WTC11 (cell line): ENCODE results near the gene CHAC1. TPM values are rescaled to one million over a fixed set of nuclear protein-coding genes. Genes with fewer than 3 reads are reported as not detected.

Experiments
- ATAC-seq: fragments of 200-7000 bp; cut with Tn5 transposase; 2 replicates; pipeline ENCODE4 v1.10.0; 2021; ENCODE audit warnings: mild to moderate bottlenecking, moderate library complexity
- CTCF ChIA-PET: fragments of 300-600 bp; sonication (Branson Sonifier 250); formaldehyde crosslinking; loops from one replicate; lab custom pipeline; 2021; ENCODE audit warnings: antibody characterized with exemption; lab: Charles Lee
- POLR2A ChIA-PET: fragments of 350-600 bp; sonication (Branson Sonifier 250); formaldehyde crosslinking; loops from one replicate; lab custom pipeline; 2021; ENCODE audit warnings: antibody characterized with exemption; lab: Charles Lee
- DNase-seq: peaks from one replicate; pipeline ENCODE4 v3.0.0; 2021; ENCODE audit warnings: low spot score
- H3K27ac Mint-ChIP-seq: 2 replicates; pipeline ENCODE4 v1.8.0; 2021; ENCODE audit warnings: mixed read lengths
- H3K27me3 Mint-ChIP-seq: 2 replicates; pipeline ENCODE4 v1.8.0; 2021; ENCODE audit warnings: low read depth, mild to moderate bottlenecking, moderate library complexity, mixed read lengths
- H3K36me3 Mint-ChIP-seq: 2 replicates; pipeline ENCODE4 v1.8.0; 2021; ENCODE audit warnings: mixed read lengths
- H3K4me1 Mint-ChIP-seq: 2 replicates; pipeline ENCODE4 v1.8.0; 2022; ENCODE audit warnings: mixed read lengths
- H3K4me3 Mint-ChIP-seq: 2 replicates; pipeline ENCODE4 v1.8.0; 2021; ENCODE audit warnings: mild to moderate bottlenecking, moderate library complexity, mixed read lengths
- H3K9me3 Mint-ChIP-seq: 2 replicates; pipeline ENCODE4 v1.8.0; 2021; ENCODE audit warnings: mixed read lengths
- AR ChIP-seq: fragments of 250-450 bp; sonication (Bioruptor Pico); IDR thresholded peaks from 2 replicates; pipeline ENCODE4 v1.9.0; 2021; ENCODE audit warnings: mild to moderate bottlenecking
- ELF4 ChIP-seq: sonication (generic); formaldehyde crosslinking; IDR thresholded peaks from 2 replicates; pipeline ENCODE4 v1.8.1; 2022; ENCODE audit warnings: low read depth, mild to moderate bottlenecking, moderate library complexity, missing genetic modification reagents
- ETV6 ChIP-seq: sonication (generic); formaldehyde crosslinking; IDR thresholded peaks from 2 replicates; pipeline ENCODE4 v1.8.1; 2022; ENCODE audit warnings: mild to moderate bottlenecking, missing genetic modification reagents
- FOXP1 ChIP-seq: sonication (generic); formaldehyde crosslinking; IDR thresholded peaks from 2 replicates; pipeline ENCODE4 v1.8.0; 2022; ENCODE audit warnings: missing genetic modification reagents, mild to moderate bottlenecking, moderate library complexity, borderline replicate concordance
- GABPB1 ChIP-seq: sonication (generic); formaldehyde crosslinking; IDR thresholded peaks from 2 replicates; pipeline ENCODE4 v1.8.1; 2023; ENCODE audit warnings: mild to moderate bottlenecking, missing genetic modification reagents
- HMGA2 ChIP-seq: fragments of 250-450 bp; sonication (Bioruptor Pico); IDR thresholded peaks from 2 replicates; pipeline ENCODE4 v1.4.0; 2021; ENCODE audit warnings: mild to moderate bottlenecking, moderate library complexity
- KAT7 ChIP-seq: sonication (generic); formaldehyde crosslinking; IDR thresholded peaks from 2 replicates; pipeline ENCODE4 v1.8.1; 2023; ENCODE audit warnings: missing genetic modification reagents, mild to moderate bottlenecking, borderline replicate concordance
- PRRX2 ChIP-seq: fragments of 250-450 bp; sonication (Bioruptor Pico); IDR thresholded peaks from 2 replicates; pipeline ENCODE4 v1.8.0; 2021; ENCODE audit warnings: mild to moderate bottlenecking
- SOX15 ChIP-seq: fragments of 250-450 bp; sonication (Bioruptor Pico); IDR thresholded peaks from 2 replicates; pipeline ENCODE4 v1.9.0; 2021; ENCODE audit warnings: mild to moderate bottlenecking
- ZNF121 ChIP-seq: sonication (generic); formaldehyde crosslinking; IDR thresholded peaks from 2 replicates; pipeline ENCODE4 v1.8.0; 2023; ENCODE audit warnings: missing genetic modification reagents
- ZNF219 ChIP-seq: sonication (generic); formaldehyde crosslinking; IDR thresholded peaks from 2 replicates; pipeline ENCODE4 v1.8.0; 2023; ENCODE audit warnings: missing genetic modification reagents, mild to moderate bottlenecking, borderline replicate concordance
- ZNF281 ChIP-seq: sonication (generic); formaldehyde crosslinking; IDR thresholded peaks from 2 replicates; pipeline ENCODE4 v1.8.0; 2023; ENCODE audit warnings: mild to moderate bottlenecking, missing genetic modification reagents
- ZNF396 ChIP-seq: fragments of 250-450 bp; sonication (Bioruptor Pico); IDR thresholded peaks from 2 replicates; pipeline ENCODE4 v1.8.0; 2021; ENCODE audit warnings: mild to moderate bottlenecking, moderate library complexity, borderline replicate concordance
- total RNA-seq: library from RNA; stranded (reverse); gene quantifications from 3 replicates; pipeline ENCODE4 v1.2.3, GENCODE V29; 2021
- TF ChIP-seq, protein P1 (sequence below): sonication (generic); formaldehyde crosslinking; IDR thresholded peaks from 2 replicates; pipeline ENCODE4 v1.8.1; 2022; ENCODE audit warnings: mild to moderate bottlenecking, moderate library complexity, missing genetic modification reagents
- TF ChIP-seq, protein P2 (sequence below): sonication (generic); formaldehyde crosslinking; conservative IDR thresholded peaks from 2 replicates; pipeline ENCODE4 v1.8.1; 2022; ENCODE audit warnings: mild to moderate bottlenecking, missing genetic modification reagents
- TF ChIP-seq, protein P3 (sequence below): fragments of 250-450 bp; sonication (Bioruptor Pico); IDR thresholded peaks from 2 replicates; pipeline ENCODE4 v1.9.0; 2021; ENCODE audit warnings: mild to moderate bottlenecking

CHAC1 gene
- total RNA-seq, 1 experiment from 2014 or later, result 31.0 TPM

GRCh38 chr15:40936709-40937666 is 16.3 kb upstream of the CHAC1 start (continued):
- TF ChIP-seq ZNF281 (CRISPR knock-in tag), result no peak
- no peak for TF ChIP-seq AR (CRISPR knock-in tag)
- TF ChIP-seq, all 79 proteins: peak for 0

- no peaks in the 10 kb centered on the region for H3K9me3 Mint-ChIP-seq
- POLR2A ChIA-PET, result interaction anchor here (0.6 kb wide), 2 partner anchors 15 to 87 kb away, joined by 3 to 4 read pairs; partner anchors contain the start of gene CHAC1
- no peak overlapping the region for H3K4me3 Mint-ChIP-seq
- H3K36me3 Mint-ChIP-seq, result no peaks in the 10 kb centered on the region
- no peak overlapping the region for H3K27ac Mint-ChIP-seq
- ATAC-seq, result 0 out of 2 replicates have a peak, but pooled peaks have one; percentile 2
- TF ChIP-seq FOXP1 (peak; percentile 47; the same call in 1 of the 2 replicates), PRRX2 (no peak)
- CTCF ChIA-PET, result interaction anchor here (0.7 to 6.5 kb wide), 4 partner anchors 10 to 44 kb away, joined by 3 to 203 read pairs (median 5); partner anchors contain the start of genes DLL4 and VPS18
- H3K4me1 Mint-ChIP-seq, result peaks cover 24% of the 10 kb centered on the region
- H3K27me3 Mint-ChIP-seq, result peaks cover 40% of the 10 kb centered on the region
- no peak for DNase-seq
Measured at GRCh38 chr15:40937762-40938535, 15.3 kb upstream of the CHAC1 start.

DNA sequence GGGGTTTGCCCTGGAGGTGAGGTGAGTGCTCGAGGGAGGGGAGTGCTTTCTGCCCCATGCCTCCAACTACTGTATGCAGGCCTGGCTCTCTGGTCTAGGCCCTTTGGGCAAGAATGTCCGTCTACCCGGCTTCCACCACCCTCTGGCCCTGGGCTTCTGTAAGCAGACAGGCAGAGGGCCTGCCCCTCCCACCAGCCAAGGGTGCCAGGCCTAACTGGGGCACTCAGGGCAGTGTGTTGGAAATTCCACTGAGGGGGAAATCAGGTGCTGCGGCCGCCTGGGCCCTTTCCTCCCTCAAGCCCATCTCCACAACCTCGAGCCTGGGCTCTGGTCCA is 14.8 kb upstream of the CHAC1 start:
- Mint-ChIP-seq H3K36me3 (no peaks in the 10 kb centered on the region), H3K27me3 (peaks cover 39% of the 10 kb centered on the region), H3K27ac (no peak overlapping the region), H3K4me3 (no peak overlapping the region)
- CTCF ChIA-PET, result interaction anchor here (0.7 to 6.5 kb wide), 4 partner anchors 11 to 44 kb away, joined by 3 to 203 read pairs (median 5); partner anchors contain the start of genes DLL4 and VPS18
- DNase-seq (no peak), ATAC-seq (no peak)
- POLR2A ChIA-PET, result interaction anchor here (0.6 kb wide), 2 partner anchors 15 to 87 kb away, joined by 3 to 4 read pairs; partner anchors contain the start of gene CHAC1
- TF ChIP-seq GABPB1 (CRISPR knock-in tag) (no peak), SOX15 (CRISPR knock-in tag) (no peak), HMGA2 (CRISPR knock-in tag) (no peak), ETV6 (no peak), ZNF396 (CRISPR knock-in tag) (no peak), ELF4 (no peak), KAT7 (no peak), ZNF121 (CRISPR knock-in tag) (no peak), ZNF219 (CRISPR knock-in tag) (no peak)
- TF ChIP-seq, protein P1, sequence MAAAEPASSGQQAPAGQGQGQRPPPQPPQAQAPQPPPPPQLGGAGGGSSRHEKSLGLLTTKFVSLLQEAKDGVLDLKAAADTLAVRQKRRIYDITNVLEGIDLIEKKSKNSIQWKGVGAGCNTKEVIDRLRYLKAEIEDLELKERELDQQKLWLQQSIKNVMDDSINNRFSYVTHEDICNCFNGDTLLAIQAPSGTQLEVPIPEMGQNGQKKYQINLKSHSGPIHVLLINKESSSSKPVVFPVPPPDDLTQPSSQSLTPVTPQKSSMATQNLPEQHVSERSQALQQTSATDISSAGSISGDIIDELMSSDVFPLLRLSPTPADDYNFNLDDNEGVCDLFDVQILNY, result no peak
- TF ChIP-seq, protein P2, sequence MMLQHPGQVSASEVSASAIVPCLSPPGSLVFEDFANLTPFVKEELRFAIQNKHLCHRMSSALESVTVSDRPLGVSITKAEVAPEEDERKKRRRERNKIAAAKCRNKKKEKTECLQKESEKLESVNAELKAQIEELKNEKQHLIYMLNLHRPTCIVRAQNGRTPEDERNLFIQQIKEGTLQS (CRISPR knock-in tag), result no peak
- TF ChIP-seq, protein P3, sequence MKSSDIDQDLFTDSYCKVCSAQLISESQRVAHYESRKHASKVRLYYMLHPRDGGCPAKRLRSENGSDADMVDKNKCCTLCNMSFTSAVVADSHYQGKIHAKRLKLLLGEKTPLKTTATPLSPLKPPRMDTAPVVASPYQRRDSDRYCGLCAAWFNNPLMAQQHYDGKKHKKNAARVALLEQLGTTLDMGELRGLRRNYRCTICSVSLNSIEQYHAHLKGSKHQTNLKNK (CRISPR knock-in tag), result no peak
- TF ChIP-seq, all 79 proteins: peak for 0
- Mint-ChIP-seq H3K4me1 (peaks cover 25% of the 10 kb centered on the region), H3K9me3 (no peaks in the 10 kb centered on the region)
